Measurements from ENCODE around the gene TNS2.
"Not testable (repeated sequence)": the region's sequence is repeated elsewhere in the genome, so short reads cannot be mapped to it uniquely, and the experiment has no call there.

The TNS2 gene

DNA sequence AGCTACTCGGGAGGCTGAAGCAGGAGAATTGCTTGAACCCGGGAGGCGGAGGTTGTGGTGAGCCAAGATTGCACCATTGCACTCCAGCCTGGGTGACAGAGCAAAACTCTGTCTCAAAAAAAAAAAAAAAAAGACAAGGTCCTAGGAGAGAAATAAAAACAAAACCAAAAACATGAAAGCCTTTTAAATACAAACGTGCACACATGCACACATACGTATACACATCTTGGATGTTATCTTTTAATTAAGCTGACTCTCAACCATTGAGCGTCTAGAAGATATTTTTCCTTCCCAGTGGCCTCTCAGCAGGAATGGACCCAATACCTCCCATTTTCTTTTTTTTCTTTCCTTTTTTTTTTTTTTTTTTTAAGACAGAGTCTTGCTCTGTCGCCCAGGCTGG lies 62.6 kb downstream of the TNS2 start:
- H3K27ac ChIP-seq (ENCODE audit: low read depth, low read length); H3K36me3 ChIP-seq (ENCODE audit: control insufficient read depth, insufficient read depth, low read length); H3K9ac ChIP-seq (ENCODE audit: low read depth, low read length); H3K9me3 ChIP-seq (ENCODE audit: control insufficient read depth, insufficient read depth, low read length); H3K4me3 ChIP-seq (ENCODE audit: low read depth, low read length); H3K4me1 ChIP-seq (ENCODE audit: control insufficient read depth, insufficient read depth, low read length); H3K27me3 ChIP-seq (ENCODE audit: control insufficient read depth, insufficient read depth, low read length): not testable (repeated sequence)

DNA sequence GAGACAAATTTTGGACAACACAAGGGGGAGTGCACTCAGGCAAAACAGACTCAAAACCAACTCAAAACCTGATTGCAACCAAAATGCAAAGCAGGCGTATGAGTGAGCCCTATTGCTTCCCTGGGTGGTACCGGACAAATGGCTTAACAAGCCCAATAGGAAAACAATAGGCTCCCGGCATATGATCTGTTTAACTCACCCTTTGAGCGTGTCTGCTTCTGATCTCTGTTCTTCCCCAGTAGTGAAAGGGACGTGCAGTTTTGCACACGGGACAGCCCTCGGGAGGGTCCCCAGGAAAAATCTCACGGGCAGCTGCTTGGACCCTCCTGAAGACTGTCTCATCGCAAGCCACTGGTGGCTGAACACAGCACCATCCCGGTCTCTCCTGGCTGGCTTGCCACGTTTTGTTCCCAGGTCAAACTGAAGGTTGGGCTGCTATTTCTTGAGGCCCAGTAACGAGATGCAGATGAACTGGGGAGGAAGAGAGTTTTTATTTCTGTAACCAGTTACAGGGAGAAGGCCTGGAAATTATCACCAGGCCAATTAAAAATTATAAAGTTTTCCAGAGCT lies 63.4 kb downstream of the TNS2 start:
- H3K9me3 ChIP-seq (ENCODE audit: control insufficient read depth, insufficient read depth, low read length): peaks cover 6% of the 10 kb centered on the region; the same call in 1 of the 2 replicates
- H3K9ac ChIP-seq (ENCODE audit: low read depth, low read length): no peak overlapping the region
- H3K27me3 ChIP-seq (ENCODE audit: control insufficient read depth, insufficient read depth, low read length): no peaks in the 10 kb centered on the region
- no peak overlapping the region for H3K27ac ChIP-seq (ENCODE audit: low read depth, low read length)
- H3K4me3 ChIP-seq (ENCODE audit: low read depth, low read length): no peak overlapping the region
- no peaks in the 10 kb centered on the region for H3K36me3 ChIP-seq (ENCODE audit: control insufficient read depth, insufficient read depth, low read length)
- no peaks in the 10 kb centered on the region for H3K4me1 ChIP-seq (ENCODE audit: control insufficient read depth, insufficient read depth, low read length)

- H3K4me1 ChIP-seq (ENCODE audit: control insufficient read depth, insufficient read depth, low read length): no peaks in the 10 kb centered on the region
- no peaks in the 10 kb centered on the region for H3K36me3 ChIP-seq (ENCODE audit: control insufficient read depth, insufficient read depth, low read length)
- H3K9me3 ChIP-seq (ENCODE audit: control insufficient read depth, insufficient read depth, low read length): peaks cover 6% of the 10 kb centered on the region; the same call in 1 of the 2 replicates
- no peaks in the 10 kb centered on the region for H3K27me3 ChIP-seq (ENCODE audit: control insufficient read depth, insufficient read depth, low read length)
- no peak overlapping the region for H3K27ac ChIP-seq (ENCODE audit: low read depth, low read length)
- H3K4me3 ChIP-seq (ENCODE audit: low read depth, low read length): no peak overlapping the region
- H3K9ac ChIP-seq (ENCODE audit: low read depth, low read length): no peak overlapping the region
Observed at GRCh38 chr12:53113951-53114350, 64.1 kb downstream of the TNS2 start.
